ENCODE measurements around the gene ZSCAN26.

The ZSCAN26 gene

GRCh38 chr6:28239636-28240035 is 27.3 kb upstream of the ZSCAN26 start:
- Histone ChIP-seq H3K36me3 (peaks cover 15% of the 10 kb centered on the region), H3K27me3 (ENCODE audit: insufficient read depth, low read depth, severe bottlenecking) (no peaks in the 10 kb centered on the region), H3K4me3 (ENCODE audit: low read depth, low read length) (no peak overlapping the region), H3K9me3 (ENCODE audit: severe bottlenecking) (no peaks in the 10 kb centered on the region), H3K27ac (no peak overlapping the region)
- no peak for DNase-seq
- no peak for TF ChIP-seq CTCF (IDR thresholded peaks at IDR 0.05; ENCODE audit: low read depth, low read length)

GRCh38 chr6:28240471-28240870 is 26.5 kb upstream of the ZSCAN26 start:
- peaks cover 21% of the 10 kb centered on the region for H3K36me3 ChIP-seq
- DNase-seq, result no peak

GRCh38 chr6:28243946-28244345 is 23.0 kb upstream of the ZSCAN26 start:
- Histone ChIP-seq H3K9me3 (ENCODE audit: severe bottlenecking) (no peaks in the 10 kb centered on the region), H3K27ac (no peak overlapping the region), H3K27me3 (ENCODE audit: insufficient read depth, low read depth, severe bottlenecking) (no peaks in the 10 kb centered on the region), H3K36me3 (peaks cover 42% of the 10 kb centered on the region), H3K4me3 (ENCODE audit: low read depth, low read length) (no peak overlapping the region)
- no peak for DNase-seq
- no peak for TF ChIP-seq CTCF (IDR thresholded peaks at IDR 0.05; ENCODE audit: low read depth, low read length)

More at GRCh38 chr6:28240471-28240870, 26.5 kb upstream of the ZSCAN26 start:
- no peak for TF ChIP-seq CTCF (IDR thresholded peaks at IDR 0.05; ENCODE audit: low read depth, low read length)
- H3K9me3 ChIP-seq (ENCODE audit: severe bottlenecking), result no peaks in the 10 kb centered on the region
- no peaks in the 10 kb centered on the region for H3K27me3 ChIP-seq (ENCODE audit: insufficient read depth, low read depth, severe bottlenecking)
- H3K4me3 ChIP-seq (ENCODE audit: low read depth, low read length), result no peak overlapping the region
- no peak overlapping the region for H3K27ac ChIP-seq

- peaks cover 46% of the 10 kb centered on the region for H3K36me3 ChIP-seq
- TF ChIP-seq CTCF (IDR thresholded peaks at IDR 0.05; ENCODE audit: low read depth, low read length), result no peak
These were observed 21.6 kb upstream of the ZSCAN26 start for GRCh38 chr6:28245206-28245941.

GRCh38 chr6:28248916-28249315 is 18.0 kb upstream of the ZSCAN26 start:
- DNase-seq, result no peak
- H3K4me3 ChIP-seq (ENCODE audit: low read depth, low read length), result no peak overlapping the region

More at GRCh38 chr6:28245206-28245941, 21.6 kb upstream of the ZSCAN26 start:
- no peak overlapping the region for H3K4me3 ChIP-seq (ENCODE audit: low read depth, low read length)
- no peaks in the 10 kb centered on the region for H3K9me3 ChIP-seq (ENCODE audit: severe bottlenecking)
- DNase-seq, result no peak
- no peaks in the 10 kb centered on the region for H3K27me3 ChIP-seq (ENCODE audit: insufficient read depth, low read depth, severe bottlenecking)
- H3K27ac ChIP-seq, result no peak overlapping the region

More at GRCh38 chr6:28248916-28249315, 18.0 kb upstream of the ZSCAN26 start:
- Histone ChIP-seq H3K27me3 (ENCODE audit: insufficient read depth, low read depth, severe bottlenecking) (no peaks in the 10 kb centered on the region), H3K9me3 (ENCODE audit: severe bottlenecking) (no peaks in the 10 kb centered on the region), H3K27ac (no peak overlapping the region), H3K36me3 (peaks cover 43% of the 10 kb centered on the region)
- TF ChIP-seq CTCF (IDR thresholded peaks at IDR 0.05; ENCODE audit: low read depth, low read length), result no peak

Data from WERI-Rb-1 (cell line).